ENCODE results near the gene TMEM167A. TPM values are rescaled to one million over a fixed set of nuclear protein-coding genes. Genes with fewer than 3 reads are reported as not detected.

Gene TMEM167A, protein sequence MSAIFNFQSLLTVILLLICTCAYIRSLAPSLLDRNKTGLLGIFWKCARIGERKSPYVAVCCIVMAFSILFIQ
- 10 to 100 TPM; 93.2 to 98.5 TPM for total RNA-seq

DNA sequence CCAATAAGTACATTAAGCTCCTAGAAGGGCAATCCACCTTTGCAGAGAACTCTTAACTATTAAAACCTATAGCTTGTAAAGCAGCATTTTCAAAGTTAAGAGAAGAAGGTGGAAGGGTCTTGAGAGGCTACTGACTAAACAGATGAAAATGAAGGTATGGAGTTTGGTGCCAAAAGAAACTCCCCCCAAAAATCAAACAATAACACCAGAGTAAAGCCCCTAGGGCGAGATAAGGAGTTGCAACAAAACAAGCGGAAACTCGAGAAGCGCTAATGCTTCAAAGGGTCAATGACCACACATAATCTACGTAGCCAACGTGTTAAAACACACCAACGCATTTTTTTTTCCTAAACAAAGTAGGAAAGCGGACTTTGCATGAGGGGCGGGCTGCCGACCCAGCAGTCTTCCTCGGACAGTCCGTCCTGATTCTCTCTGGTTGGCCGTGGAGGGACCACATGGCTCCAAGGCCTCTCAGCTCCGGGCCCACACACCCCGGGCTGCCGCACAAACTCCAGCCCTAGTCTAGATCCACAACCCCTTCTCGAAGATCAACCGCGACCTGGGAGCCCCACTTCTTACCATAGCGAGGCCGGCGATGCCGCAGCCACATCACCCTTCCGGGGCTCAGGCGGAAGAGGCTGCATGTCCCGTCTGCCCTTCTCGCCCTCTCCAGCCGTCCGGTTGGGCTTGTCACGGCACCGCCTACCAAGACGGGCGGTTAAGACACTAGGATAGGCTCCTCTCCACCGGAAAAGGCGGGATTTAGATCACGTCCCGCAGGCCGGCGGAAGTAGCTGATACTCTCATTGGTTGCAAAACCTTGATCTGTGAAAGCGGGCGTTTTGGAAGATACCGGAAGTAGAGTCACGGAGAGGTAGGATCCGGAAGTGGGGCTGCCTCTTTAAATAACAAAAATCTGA lies at the start of gene TMEM167A, which contains the start of gene XRCC4:
Gene TMEM167A (minus strand): TSS at position 653 of the 920 bp plus-strand sequence. CDS start 71 bp downstream, at position 582.
Gene XRCC4 (plus strand): TSS at position 806 of the 920 bp plus-strand sequence. CDS start 27,373 bp downstream, outside the sequence.
- POLR2A ChIA-PET, result interaction anchor here (0.6 kb wide), 1 partner anchor 90 kb away, joined by 3 read pairs; no protein-coding TSS in a partner anchor
- CTCF ChIA-PET, result no interaction called here

DNA sequence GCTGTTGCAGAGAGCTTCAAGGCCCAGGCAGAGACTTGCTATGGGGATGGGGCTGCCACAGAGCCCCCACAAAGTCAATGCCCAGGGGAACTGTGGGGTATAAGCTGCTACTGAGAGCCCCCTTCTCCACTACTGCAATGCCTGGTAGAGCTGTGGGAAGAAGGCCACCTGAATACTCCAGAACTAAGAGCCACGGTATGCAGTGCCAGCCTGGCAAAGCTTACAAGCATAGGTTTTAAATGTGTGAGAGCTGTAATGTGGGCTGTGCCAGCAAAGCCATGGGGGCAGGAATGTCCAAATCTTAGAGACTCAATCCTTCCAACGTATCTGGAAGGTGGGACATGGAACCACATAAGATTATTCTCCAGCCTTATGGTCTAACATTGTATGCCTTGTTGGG lies 49.3 kb upstream of the TMEM167A start:
- POLR2A ChIA-PET, result no interaction called here
- CTCF ChIA-PET, result no interaction called here

DNA sequence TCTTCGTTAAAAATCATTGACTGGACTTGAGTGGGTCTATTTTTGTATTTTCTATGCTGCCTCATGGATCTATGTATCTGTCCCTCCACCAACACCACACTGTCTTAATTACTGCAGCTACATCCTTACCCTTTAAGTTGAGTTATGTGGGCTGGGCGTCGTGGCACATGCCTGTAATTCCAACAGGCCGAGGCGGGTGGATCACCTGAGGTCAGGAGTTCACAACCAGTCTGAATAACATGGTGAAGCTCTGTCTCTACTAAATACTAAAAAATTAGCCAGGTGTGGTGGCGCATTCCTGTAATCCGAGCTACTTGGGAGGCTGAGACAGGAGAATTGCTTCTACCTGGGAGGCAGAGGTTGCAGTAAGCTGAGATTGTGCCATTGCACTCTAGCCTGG lies 48.4 kb upstream of the TMEM167A start:
- POLR2A ChIA-PET, result no interaction called here
- CTCF ChIA-PET, result no interaction called here

DNA sequence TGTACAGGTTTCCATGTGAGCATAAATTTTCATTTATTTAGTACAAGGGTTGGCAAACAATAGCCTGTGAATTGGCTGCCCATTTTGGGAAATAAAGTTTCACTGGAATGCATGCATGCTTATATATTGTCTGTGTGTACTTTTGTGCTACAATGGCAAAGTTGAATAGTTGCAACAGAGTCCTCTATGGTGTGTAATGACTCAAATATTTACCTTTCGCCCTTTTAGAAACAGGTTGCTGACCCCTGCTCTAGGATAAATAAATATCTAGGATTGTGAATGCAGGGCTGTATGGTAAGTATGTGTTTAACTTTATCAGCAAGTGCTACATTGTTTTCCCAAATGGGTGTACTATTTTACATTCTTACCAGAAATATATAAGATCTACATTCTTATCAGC lies 47.4 kb upstream of the TMEM167A start:
- ChIA-PET POLR2A (no interaction called here), CTCF (no interaction called here)

DNA sequence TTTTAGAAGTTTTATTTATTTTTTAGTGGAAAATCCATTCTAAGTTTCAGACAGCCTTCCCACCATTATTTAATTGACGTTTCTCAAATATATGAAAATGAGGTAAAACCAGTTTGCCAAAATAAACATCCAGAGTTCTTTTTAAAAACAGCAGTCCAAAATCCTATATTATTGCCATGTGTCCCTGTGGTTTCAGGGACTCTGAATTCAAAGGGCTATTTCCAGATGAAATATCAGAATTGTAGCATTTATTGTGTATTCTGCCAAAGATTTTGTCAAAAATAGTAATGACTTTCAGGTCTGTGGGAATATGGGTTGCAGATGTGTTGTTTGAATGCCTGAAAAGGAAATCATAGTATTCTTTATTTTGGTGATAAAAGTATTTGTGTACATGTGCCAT lies 41.8 kb upstream of the TMEM167A start:
- CTCF ChIA-PET, result no interaction called here

DNA sequence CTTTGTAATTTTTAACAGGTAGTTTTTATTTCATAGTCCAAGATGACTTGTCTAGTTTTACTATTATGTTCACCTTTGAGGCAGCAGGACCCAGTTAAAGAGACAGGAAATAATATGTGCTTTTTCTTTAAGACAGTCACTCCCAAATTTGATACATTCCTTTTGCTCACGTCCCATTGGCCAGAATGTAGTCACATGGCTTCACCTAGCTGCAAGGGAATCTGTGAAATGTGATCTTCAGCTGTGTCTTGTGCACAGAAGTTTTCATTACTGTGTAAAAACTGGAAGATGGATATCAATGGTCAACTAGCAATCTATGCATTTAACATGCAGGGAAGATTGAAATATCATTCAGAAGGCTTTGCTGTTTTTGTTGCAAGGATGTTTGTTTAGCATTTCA lies 41.3 kb upstream of the TMEM167A start:
- CTCF ChIA-PET, result interaction anchor here (0.6 kb wide), 1 partner anchor 130 kb away, joined by 3 read pairs; no protein-coding TSS in a partner anchor
- POLR2A ChIA-PET, result no interaction called here

More for the DNA sequence above, 41.8 kb upstream of the TMEM167A start:
- POLR2A ChIA-PET, result no interaction called here

DNA sequence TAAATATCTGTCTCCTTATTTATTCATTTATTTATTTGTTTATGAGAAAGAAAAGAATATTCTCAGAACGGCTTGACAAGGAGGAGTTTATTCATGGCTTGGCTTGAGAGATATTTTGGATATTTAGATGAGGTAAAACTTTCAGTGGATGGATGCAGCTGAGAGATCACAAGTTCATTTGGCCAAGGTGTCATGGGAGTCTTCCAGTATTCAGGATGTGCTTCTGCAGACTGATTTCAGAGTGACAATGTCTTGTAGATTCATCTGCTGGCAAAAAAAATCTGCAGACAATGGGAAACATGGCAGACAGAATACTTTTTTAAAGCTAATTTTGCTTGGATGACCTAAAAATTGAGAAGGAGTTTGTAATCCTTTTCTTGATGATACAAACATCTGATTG lies 38.6 kb upstream of the TMEM167A start:
- ChIA-PET POLR2A (no interaction called here), CTCF (no interaction called here)

DNA sequence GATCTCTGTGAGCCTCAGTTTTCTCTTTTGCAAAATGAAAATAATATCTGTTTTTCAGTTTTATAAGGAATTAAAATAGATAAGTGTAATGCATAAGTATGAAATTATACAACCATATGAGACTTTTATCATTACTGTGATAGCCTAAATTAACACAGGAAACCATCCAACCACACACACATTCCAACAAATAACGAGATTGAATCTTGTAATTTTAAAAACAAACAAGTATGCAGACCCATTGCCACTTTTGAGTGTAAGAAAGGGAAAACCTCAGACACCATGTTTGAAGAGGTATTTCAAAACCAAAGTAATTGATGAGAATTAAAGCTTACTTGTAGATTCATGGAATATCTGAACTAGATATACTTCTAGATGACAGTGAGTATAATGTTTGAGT lies 32.2 kb upstream of the TMEM167A start:
- ChIA-PET CTCF (no interaction called here), POLR2A (no interaction called here)

DNA sequence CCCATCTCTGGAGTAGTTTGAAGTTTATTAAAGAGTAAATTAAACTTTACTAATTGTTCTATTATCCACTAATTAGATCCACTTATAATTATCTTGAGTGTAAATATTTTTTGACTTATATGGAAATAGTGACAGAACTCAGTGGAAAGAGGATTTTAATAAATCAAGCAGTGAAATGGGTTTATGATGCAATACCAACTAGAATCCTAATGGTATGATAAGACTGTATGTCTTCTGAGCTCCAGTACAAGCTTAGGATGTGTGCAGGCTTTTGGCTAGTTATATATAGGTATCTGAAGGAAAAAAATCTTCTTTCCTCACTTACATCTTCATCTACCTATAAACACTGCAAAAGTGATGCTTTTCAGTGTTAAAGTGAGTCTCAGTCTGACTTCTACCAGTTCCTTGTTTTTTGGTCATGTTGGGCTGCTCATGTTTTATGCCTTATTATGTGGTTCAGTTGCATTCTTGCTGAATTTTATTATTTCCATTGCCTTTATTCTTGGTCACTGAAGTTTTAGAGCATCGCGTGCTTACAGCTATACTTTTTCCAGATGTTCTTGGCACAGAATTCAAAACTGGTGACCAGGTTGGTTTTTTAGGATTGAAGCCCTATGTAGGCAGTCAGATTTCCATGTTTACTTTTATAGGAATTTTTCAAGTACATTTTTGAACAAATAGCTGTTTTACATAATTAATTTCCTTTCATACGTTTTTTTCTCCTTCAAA lies 30.7 kb upstream of the TMEM167A start:
- ChIA-PET POLR2A (no interaction called here), CTCF (no interaction called here)

DNA sequence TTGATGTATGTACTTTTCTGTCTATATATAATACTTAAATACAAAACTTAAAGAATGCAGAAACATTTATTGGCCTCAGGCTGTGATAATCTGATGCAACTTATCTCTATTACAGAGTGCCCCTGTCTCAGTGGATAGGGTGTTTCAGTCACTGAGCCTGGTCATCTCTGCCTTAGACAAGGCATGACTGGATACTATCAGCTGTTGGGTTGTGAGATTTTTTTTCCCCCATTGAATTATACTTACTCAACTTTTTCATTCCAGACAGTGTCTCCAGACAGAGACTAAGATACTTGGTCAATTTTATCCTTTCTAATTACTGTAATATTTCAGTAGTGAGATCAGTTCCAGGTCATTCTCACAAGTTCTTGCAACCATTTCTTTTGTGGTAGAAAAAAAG lies 26.8 kb upstream of the TMEM167A start:
- CTCF ChIA-PET, result no interaction called here
- POLR2A ChIA-PET, result no interaction called here

DNA sequence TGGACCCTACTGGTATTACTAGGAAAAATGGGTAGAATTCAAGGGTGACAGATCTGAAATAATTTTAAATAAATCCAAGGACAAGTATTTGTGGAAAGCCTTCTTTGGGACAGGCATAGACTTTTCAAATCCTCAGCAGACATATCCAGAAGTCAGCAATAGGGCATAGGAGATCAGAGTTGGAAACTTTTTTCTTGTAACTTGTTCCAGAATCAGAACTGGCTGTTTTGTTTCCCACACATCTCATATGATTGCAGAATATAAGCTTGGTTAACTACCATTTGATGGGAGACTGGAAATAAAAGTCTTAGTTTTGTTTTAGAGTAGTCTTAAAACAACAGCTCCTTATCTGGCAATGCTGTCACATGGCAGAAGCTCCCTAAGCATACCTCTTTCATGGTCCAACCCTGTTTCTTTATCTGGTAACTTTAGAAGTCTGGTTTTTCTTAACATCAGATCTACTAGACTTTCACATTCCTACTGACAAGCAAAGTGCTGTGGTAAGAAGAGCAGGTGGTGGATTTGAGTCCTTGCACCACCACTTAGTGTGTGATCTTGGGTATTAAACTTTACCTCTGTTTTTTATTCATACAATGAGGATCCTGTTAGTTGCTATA lies 25.3 kb upstream of the TMEM167A start:
- ChIA-PET CTCF (no interaction called here), POLR2A (no interaction called here)

DNA sequence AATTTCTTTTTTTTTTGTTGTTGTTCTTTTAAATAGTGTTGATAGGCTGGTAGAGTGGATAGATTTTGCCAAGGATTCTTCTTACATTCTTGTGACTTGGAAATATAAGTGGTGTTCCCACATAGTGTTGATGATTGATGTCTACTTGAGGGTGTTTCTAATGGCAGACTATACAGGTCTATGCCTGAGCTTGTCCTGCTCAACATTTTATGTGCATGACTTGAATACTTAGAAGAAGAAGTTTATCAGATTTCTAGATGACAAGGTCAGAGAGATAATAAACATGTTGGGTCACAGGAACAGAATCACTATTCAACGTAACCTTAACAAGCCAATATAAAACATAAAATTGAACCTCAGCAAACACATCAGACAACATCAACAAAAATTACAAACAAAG lies 24.3 kb upstream of the TMEM167A start:
- ChIA-PET POLR2A (no interaction called here), CTCF (no interaction called here)

DNA sequence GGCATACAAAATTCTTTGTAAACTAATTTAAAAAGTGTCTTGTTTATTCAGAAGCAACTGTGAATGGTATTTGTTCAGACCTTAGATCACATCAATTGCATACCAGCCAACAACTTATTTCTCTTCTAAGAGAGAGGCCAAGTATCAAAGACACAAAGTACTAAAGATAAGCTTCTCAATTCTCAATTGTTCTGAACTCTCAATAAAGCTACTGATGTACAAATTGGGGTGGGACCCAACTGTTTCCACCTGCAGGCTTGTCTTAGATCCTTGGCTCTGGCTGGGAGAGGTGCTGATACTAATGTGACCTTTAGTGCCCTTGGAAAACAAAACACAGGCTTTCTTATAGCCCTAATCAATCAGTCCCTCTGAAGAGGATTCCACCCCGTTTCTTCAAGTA lies 22.3 kb upstream of the TMEM167A start:
- CTCF ChIA-PET, result no interaction called here
- POLR2A ChIA-PET, result no interaction called here

DNA sequence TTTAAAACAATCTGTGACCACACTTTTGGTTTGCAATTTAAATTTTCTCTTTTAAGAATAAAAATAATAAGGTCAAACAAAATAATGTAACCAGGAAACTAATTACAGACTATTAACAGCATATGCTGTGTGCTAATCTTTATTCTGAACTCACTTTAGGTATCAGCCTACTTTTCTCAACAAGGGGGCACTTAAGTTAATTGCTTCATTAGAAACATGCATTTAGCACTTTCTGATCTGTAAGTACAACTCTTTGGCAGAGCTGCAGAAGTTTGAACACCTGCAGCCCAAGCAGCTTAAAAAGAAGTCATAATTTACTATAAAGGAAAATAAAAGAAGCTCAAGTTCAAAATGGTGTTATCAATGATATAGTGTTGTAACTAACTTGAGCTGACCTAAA lies 21.8 kb upstream of the TMEM167A start:
- ChIA-PET CTCF (no interaction called here), POLR2A (no interaction called here)

DNA sequence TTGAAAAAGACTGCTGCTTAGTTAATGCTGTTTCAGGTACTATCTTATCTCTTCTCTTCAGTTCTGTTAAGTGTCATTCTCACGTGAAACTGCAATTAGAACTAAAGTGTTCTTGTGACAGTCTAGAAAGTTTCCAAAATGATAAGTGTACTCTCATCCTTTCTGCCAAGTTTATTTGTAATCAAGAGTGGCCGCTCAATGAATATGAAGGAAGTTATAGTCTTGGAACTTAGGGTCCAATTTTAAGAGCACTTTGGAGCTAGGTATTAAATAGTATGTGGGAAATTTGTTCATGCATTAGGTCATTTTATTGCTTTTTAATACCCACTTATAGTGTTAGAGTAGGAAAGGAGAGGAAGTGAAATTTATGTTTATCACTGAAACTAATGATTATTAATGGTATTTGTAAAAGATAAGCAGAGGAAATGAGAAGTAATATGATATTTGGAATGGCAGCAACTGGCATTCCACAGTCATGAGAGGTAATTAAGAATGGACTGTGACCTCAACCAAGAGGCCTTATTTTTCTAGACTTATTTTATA lies 20.6 kb upstream of the TMEM167A start:
- ChIA-PET POLR2A (no interaction called here), CTCF (no interaction called here)

DNA sequence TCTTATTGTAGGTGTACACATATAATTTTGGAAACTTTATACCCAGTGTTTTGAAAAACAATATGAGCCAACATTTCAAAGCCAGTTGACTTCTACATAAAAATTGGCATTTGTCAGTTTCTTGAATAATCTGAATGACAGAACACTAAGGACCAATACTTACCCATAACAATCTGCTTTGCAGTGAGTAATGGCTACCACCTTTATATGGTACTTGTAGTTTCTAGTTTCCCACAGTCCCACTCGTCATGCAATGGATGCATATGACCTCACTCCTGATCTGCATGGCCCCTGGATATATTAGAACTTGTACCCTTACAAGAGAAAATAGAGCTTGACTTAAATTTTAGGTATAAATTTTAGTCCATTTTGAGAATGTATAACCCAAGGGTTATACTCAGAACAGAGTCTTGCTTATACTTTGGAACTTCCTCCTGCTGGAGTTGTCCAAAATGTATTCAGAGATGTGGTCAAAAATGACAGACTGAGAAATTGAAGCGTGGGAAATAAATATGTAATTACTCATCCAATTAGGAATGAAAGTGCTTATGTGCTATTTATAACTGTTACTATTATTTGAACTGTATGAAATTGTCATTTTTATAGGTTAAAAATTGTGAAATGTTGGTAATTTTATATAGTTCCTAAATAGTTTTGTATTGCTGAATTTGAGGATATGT lies 19.6 kb upstream of the TMEM167A start:
- ChIA-PET CTCF (no interaction called here), POLR2A (no interaction called here)

DNA sequence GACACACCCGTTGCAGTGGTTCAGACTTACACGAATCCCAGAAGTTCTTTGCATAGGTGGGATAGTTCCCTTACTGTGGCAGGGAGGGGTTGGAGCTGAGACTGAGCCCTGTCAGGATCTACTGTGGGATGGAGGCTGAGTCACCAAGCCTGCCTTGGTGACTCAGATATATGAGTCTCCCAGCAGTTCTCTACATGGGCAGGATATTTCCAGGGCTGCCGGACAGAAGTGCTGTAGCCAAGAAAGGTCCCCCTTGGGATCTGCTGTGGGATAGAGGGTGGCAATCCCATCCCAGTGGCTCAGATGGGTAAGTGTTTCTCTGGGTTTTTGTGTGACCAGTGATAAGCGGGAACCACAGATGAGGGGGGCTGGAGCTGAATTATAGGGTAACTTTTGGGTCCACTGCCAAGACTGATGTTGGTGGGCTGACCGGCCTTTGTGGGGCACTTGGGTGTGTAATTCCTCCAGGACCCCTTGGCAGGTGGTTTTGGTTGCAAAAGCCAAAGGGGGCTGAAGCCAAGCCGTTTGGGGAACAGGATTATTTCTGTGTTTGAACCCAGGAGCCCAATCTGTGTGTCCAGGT lies 18.9 kb upstream of the TMEM167A start:
- ChIA-PET CTCF (interaction anchor here (0.5 kb wide), 1 partner anchor 24 kb away, joined by 4 read pairs; no protein-coding TSS in a partner anchor), POLR2A (no interaction called here)

DNA sequence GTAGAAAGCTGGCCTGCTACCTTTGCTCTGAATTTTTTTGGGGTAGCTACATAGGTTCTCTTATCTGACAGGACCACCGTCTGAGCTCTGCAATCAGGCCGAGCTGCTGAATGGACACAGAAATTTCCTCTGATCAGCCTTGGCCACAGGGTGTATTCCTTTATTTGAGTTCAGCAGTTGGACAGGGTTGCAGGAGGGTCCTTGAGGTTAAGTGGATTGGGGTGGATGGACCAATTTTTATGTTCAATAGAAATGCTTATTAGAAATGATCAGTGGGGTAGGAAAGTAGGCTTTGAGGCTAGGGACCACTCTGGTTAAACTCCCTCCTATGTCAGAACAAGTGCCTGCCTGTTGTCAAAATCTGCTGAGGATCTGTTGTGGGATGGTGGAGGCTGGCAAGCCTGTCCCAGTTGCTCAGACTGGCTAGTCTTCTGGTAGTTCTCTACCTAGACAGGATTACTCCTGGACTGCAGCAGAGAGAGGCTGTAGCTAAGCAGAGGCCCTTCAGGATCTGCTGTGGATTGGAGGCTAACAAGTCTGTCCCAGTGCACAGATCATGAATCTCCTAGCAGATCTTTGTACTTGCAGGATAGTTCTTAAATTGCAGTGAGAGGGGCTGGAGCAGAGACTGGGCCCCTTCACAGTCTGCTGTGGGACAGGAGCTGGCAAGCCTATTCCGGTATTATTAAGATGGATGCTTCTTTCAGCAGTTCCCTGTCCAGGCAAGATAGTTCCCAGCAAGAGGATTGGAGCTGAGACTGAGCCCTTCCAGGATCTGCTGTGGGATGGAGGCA lies 18.2 kb upstream of the TMEM167A start:
- POLR2A ChIA-PET, result no interaction called here
- CTCF ChIA-PET, result no interaction called here

DNA sequence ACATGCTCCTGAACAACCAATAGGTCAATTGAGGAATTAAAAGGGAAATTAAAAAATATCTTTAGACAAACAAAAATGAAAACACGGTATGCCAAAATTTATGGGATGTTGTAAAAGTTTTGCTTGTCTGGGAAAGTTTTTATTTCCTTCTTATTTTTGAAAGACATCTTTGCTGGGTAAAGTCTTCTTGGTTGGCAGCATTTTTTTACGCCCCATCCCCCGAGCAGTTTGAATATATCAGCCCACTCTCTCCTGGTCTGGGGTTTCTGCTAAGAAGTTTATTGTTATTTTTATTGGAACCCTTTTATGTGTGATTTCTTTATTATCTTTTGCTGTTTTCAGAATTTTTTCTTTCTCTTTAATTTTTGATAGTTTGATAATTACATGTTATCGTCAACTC lies 16.5 kb upstream of the TMEM167A start:
- ChIA-PET POLR2A (no interaction called here), CTCF (no interaction called here)

All from activated CD8-positive, alpha-beta memory T cell treated with anti-CD3 and anti-CD28 coated beads for 36 hours (primary cell).